Lung (tissue), 13 donors: ENCODE measurements around the gene KRTAP22-2. TPM values are rescaled to one million over a fixed set of nuclear protein-coding genes. Genes with fewer than 3 reads are reported as not detected.

Experiments
- ATAC-seq: fragments of 200-7000 bp; cut with Tn5 transposase; one replicate; pipeline ENCODE4 v1.9.1; 2020; ENCODE audit warnings: moderate number of reproducible peaks; ENCODE audit not compliant: insufficient read depth, low FRiP score
- DNase-seq, 3 donors: peaks; one replicate each; pipeline ENCODE4 v3.0.0-alpha.2; 2013 to 2017
- H3K27ac ChIP-seq, 2 donors: one replicate each; pipeline ENCODE4 v1.5.1; 2013; ENCODE audit warnings: mild to moderate bottlenecking in 2 of 2, moderate library complexity in 2 of 2, control low read depth in 1 of 2, inconsistent platforms in 1 of 2, low read depth in 1 of 2, low read length in 1 of 2
- H3K27me3 ChIP-seq, 3 donors: one replicate each; pipeline ENCODE4 v1.5.1; 2013; ENCODE audit warnings: low read length in 2 of 3; ENCODE audit not compliant: control insufficient read depth in 3 of 3, insufficient read depth in 3 of 3
- H3K36me3 ChIP-seq, 4 donors: one replicate each; pipeline ENCODE4 v1.5.1; 2013; ENCODE audit warnings: low read length in 4 of 4, mild to moderate bottlenecking in 1 of 4, moderate library complexity in 1 of 4; ENCODE audit not compliant: control insufficient read depth in 4 of 4, insufficient read depth in 4 of 4
- H3K4me1 ChIP-seq, 5 donors: one replicate each; pipeline ENCODE4 v1.5.1; 2013; ENCODE audit warnings: low read length in 5 of 5, mild to moderate bottlenecking in 2 of 5, moderate library complexity in 1 of 5; ENCODE audit not compliant: control insufficient read depth in 5 of 5, insufficient read depth in 5 of 5
- H3K4me3 ChIP-seq: one replicate; pipeline ENCODE4 v1.5.1; 2013; ENCODE audit warnings: mild to moderate bottlenecking, control low read depth, moderate library complexity
- H3K9ac ChIP-seq, 2 donors: one replicate each; pipeline ENCODE4 v1.5.1; 2013; ENCODE audit warnings: low read length in 2 of 2, control low read depth in 1 of 2; ENCODE audit not compliant: insufficient read depth in 1 of 2
- H3K9me3 ChIP-seq, 4 donors: one replicate each; pipeline ENCODE4 v1.5.1; 2013; ENCODE audit warnings: low read length in 3 of 4, mild to moderate bottlenecking in 1 of 4, moderate library complexity in 1 of 4; ENCODE audit not compliant: control insufficient read depth in 4 of 4, insufficient read depth in 3 of 4
- CTCF ChIP-seq: IDR thresholded peaks from 2 replicates; pipeline ENCODE4 v1.5.1; 2012; ENCODE audit warnings: mild to moderate bottlenecking; ENCODE audit errors: control extremely low read depth, extremely low read depth
- WGBS, 2 donors: extraction: QIAGEN DNeasy Blood & Tissue Kit; methylation state at CpG; one replicate each; pipeline ENCODE4 v1.1.7; 2013; 5-methylcytosine and 5-hydroxymethylcytosine counted together
- polyA plus RNA-seq, 2 donors: library from polyadenylated mRNA; stranded (reverse); fragments of 200-250 nt; gene quantifications; one replicate each; pipeline ENCODE4 v1.2.1, GENCODE V29; 2013
- small RNA-seq: library from RNA; depleted of rRNA; stranded (forward); fragments of <200 nt; gene quantifications from one replicate; pipeline ENCODE3, GENCODE V24; 2014; ENCODE audit warnings: low replicate concordance
- total RNA-seq, 2 donors: library from RNA; depleted of rRNA in 1 of 2; stranded (reverse); fragments of >200 nt in 1 of 2; gene quantifications; one replicate each; pipeline ENCODE4 v1.2.1, GENCODE V29; 2014 to 2021
- donor health status: control.
- donor health status: control.
- donor health status: Bipolar disorder and iron deficiency.
- donor health status: healthy.
- donor health status: DM: yes; HTN: yes; CAD: no.

Gene KRTAP22-2
- total and polyA plus RNA-seq, 4 donors = not detected

- Histone ChIP-seq H3K9ac (no peak overlapping the region), H3K9me3 (no peaks in the 10 kb centered on the region), H3K27ac (no peak overlapping the region), H3K27me3 (no peaks in the 10 kb centered on the region), H3K4me1 (no peaks in the 10 kb centered on the region), H3K36me3 (no peaks in the 10 kb centered on the region), H3K4me3 (no peak overlapping the region)
- 62 to 69% methylated on average over 1 of the region's 1 CpG for WGBS, 2 donors
- no peak for ATAC-seq
- DNase-seq = no peak
- no peak for TF ChIP-seq CTCF
Observed at GRCh38 chr21:30552782-30553181, 37.4 kb downstream of the KRTAP22-2 start.

DNA sequence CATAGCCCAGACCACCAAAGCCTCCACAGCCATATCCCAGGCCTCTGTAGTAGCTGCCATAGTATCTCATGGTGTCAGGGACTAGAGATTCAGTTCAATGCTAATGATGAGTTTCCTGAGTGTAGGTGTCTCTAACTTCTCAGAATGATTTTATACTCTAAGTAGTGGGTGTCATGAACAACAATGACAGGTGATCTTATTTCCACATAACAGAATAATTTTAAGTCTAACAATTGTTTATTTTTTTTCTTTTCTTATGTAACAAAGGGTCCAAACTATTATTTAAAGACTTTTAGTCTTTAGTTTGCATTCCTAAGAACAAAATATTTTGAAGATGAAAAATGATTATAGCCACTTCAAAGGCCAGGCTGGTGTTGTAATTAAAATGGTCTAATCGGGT, 48.4 kb downstream of the KRTAP22-2 start, which contains the start of gene KRTAP19-6:
KRTAP19-6 (minus strand) TSS at position 101 of the 400 bp plus-strand sequence; CDS start at position 70, 31 bp downstream.
- Histone ChIP-seq H3K4me1 (no peaks in the 10 kb centered on the region), H3K9ac (no peak within 1 kb of the TSS), H3K9me3 (no peaks in the 10 kb centered on the region), H3K36me3 (no peaks in the 10 kb centered on the region), H3K27me3 (no peaks in the 10 kb centered on the region), H3K27ac (no peak within 1 kb of the TSS), H3K4me3 (no peak within 1 kb of the TSS)
- no peak for ATAC-seq
- 78 to 90% methylated on average over 1 of the region's 1 CpG for WGBS, 2 donors
- no peak for TF ChIP-seq CTCF
- DNase-seq = no peak

Small RNA genes lying within 50 kb of the gene (small RNA-seq; reads per million reads assigned to genes)
- gene KRTAP20-1 (not detected), gene KRTAP20-4 (not detected), gene KRTAP22-1 (not detected), gene KRTAP22-2 (not detected)

Other genes starting within 250 kb of the KRTAP22-2 start
- not detected for gene KRTAP23-1, start 241.8 kb downstream of the KRTAP22-2 start, total RNA-seq
- gene KRTAP23-1, start 241.8 kb downstream of the KRTAP22-2 start, polyA plus RNA-seq = not detected
- gene KRTAP13-2, start 218.1 kb downstream of the KRTAP22-2 start, total RNA-seq = not detected
- gene KRTAP13-2, start 218.1 kb downstream of the KRTAP22-2 start, polyA plus RNA-seq = not detected
- gene KRTAP13-1, start 194.4 kb downstream of the KRTAP22-2 start, total RNA-seq = not detected
- gene KRTAP13-1, start 194.4 kb downstream of the KRTAP22-2 start, polyA plus RNA-seq = not detected
- gene KRTAP13-3, start 164.5 kb downstream of the KRTAP22-2 start, total RNA-seq = not detected
- gene KRTAP13-3, start 164.5 kb downstream of the KRTAP22-2 start, polyA plus RNA-seq = not detected
- not detected for gene KRTAP13-4, start 160.2 kb downstream of the KRTAP22-2 start, total RNA-seq
- not detected for gene KRTAP13-4, start 160.2 kb downstream of the KRTAP22-2 start, polyA plus RNA-seq
- not detected for gene KRTAP15-1, start 150.1 kb downstream of the KRTAP22-2 start, total RNA-seq
- gene KRTAP15-1, start 150.1 kb downstream of the KRTAP22-2 start, polyA plus RNA-seq = not detected
- gene KRTAP19-1, start 110.0 kb downstream of the KRTAP22-2 start, total RNA-seq = not detected
- gene KRTAP19-1, start 110.0 kb downstream of the KRTAP22-2 start, polyA plus RNA-seq = not detected
- gene KRTAP19-2, start 103.0 kb downstream of the KRTAP22-2 start, total RNA-seq = not detected
- not detected for gene KRTAP19-2, start 103.0 kb downstream of the KRTAP22-2 start, polyA plus RNA-seq
- gene KRTAP19-3, start 98.4 kb downstream of the KRTAP22-2 start, total RNA-seq = not detected
- not detected for gene KRTAP19-3, start 98.4 kb downstream of the KRTAP22-2 start, polyA plus RNA-seq
- gene KRTAP19-4, start 93.2 kb downstream of the KRTAP22-2 start, total RNA-seq = not detected
- gene KRTAP19-4, start 93.2 kb downstream of the KRTAP22-2 start, polyA plus RNA-seq = not detected
- not detected for gene KRTAP19-5, start 88.3 kb downstream of the KRTAP22-2 start, total RNA-seq
- not detected for gene KRTAP19-5, start 88.3 kb downstream of the KRTAP22-2 start, polyA plus RNA-seq
- gene KRTAP19-6, start 48.5 kb downstream of the KRTAP22-2 start, total RNA-seq = not detected
- gene KRTAP19-6, start 48.5 kb downstream of the KRTAP22-2 start, polyA plus RNA-seq = not detected
- not detected for gene KRTAP19-7, start 29.1 kb downstream of the KRTAP22-2 start, total RNA-seq
- gene KRTAP19-7, start 29.1 kb downstream of the KRTAP22-2 start, polyA plus RNA-seq = not detected
- not detected for gene KRTAP6-3, start 2.0 kb upstream of the KRTAP22-2 start, total RNA-seq
- gene KRTAP6-3, start 2.0 kb upstream of the KRTAP22-2 start, polyA plus RNA-seq = not detected
- gene KRTAP6-2, start 8.5 kb upstream of the KRTAP22-2 start, total RNA-seq = not detected
- not detected for gene KRTAP6-2, start 8.5 kb upstream of the KRTAP22-2 start, polyA plus RNA-seq
- not detected for gene KRTAP22-1, start 10.7 kb upstream of the KRTAP22-2 start, total RNA-seq
- not detected for gene KRTAP22-1, start 10.7 kb upstream of the KRTAP22-2 start, polyA plus RNA-seq
- not detected for gene KRTAP6-1, start 23.5 kb upstream of the KRTAP22-2 start, total RNA-seq
- not detected for gene KRTAP6-1, start 23.5 kb upstream of the KRTAP22-2 start, polyA plus RNA-seq
- gene KRTAP20-1, start 26.0 kb upstream of the KRTAP22-2 start, total RNA-seq = not detected
- not detected for gene KRTAP20-1, start 26.0 kb upstream of the KRTAP22-2 start, polyA plus RNA-seq
- not detected for gene KRTAP20-4, start 30.2 kb upstream of the KRTAP22-2 start, total RNA-seq
- gene KRTAP20-4, start 30.2 kb upstream of the KRTAP22-2 start, polyA plus RNA-seq = not detected
- not detected for gene KRTAP20-2, start 44.8 kb upstream of the KRTAP22-2 start, total RNA-seq
- gene KRTAP20-2, start 44.8 kb upstream of the KRTAP22-2 start, polyA plus RNA-seq = not detected
- not detected for gene KRTAP20-3, start 52.5 kb upstream of the KRTAP22-2 start, total RNA-seq
- gene KRTAP20-3, start 52.5 kb upstream of the KRTAP22-2 start, polyA plus RNA-seq = not detected
- not detected for gene KRTAP21-3, start 128.4 kb upstream of the KRTAP22-2 start, total RNA-seq
- gene KRTAP21-3, start 128.4 kb upstream of the KRTAP22-2 start, polyA plus RNA-seq = not detected
- not detected for gene KRTAP21-2, start 156.9 kb upstream of the KRTAP22-2 start, total RNA-seq
- not detected for gene KRTAP21-2, start 156.9 kb upstream of the KRTAP22-2 start, polyA plus RNA-seq
- gene KRTAP21-1, start 165.0 kb upstream of the KRTAP22-2 start, total RNA-seq = not detected
- gene KRTAP21-1, start 165.0 kb upstream of the KRTAP22-2 start, polyA plus RNA-seq = not detected
- gene KRTAP8-1, start 222.9 kb upstream of the KRTAP22-2 start, total RNA-seq = not detected
- not detected for gene KRTAP8-1, start 222.9 kb upstream of the KRTAP22-2 start, polyA plus RNA-seq
- gene KRTAP7-1, start 239.4 kb upstream of the KRTAP22-2 start, total RNA-seq = not detected
- gene KRTAP7-1, start 239.4 kb upstream of the KRTAP22-2 start, polyA plus RNA-seq = not detected